GM18505 (cell line): ENCODE measurements around the gene GDPD5.

Experiments used
- ATAC-seq: cut with Tn5 transposase; IDR thresholded peaks from one replicate; pipeline ENCODE4 v1.9.1; 2021; ENCODE audit not compliant: unreplicated experiment
- POLR2A ChIP-seq: IDR thresholded peaks from 4 replicates; pipeline ENCODE4 v1.6.1; 2011; ENCODE audit warnings: borderline replicate concordance; ENCODE audit not compliant: insufficient read depth, insufficient read length; ENCODE audit errors: extremely low read depth

GDPD5 gene

DNA sequence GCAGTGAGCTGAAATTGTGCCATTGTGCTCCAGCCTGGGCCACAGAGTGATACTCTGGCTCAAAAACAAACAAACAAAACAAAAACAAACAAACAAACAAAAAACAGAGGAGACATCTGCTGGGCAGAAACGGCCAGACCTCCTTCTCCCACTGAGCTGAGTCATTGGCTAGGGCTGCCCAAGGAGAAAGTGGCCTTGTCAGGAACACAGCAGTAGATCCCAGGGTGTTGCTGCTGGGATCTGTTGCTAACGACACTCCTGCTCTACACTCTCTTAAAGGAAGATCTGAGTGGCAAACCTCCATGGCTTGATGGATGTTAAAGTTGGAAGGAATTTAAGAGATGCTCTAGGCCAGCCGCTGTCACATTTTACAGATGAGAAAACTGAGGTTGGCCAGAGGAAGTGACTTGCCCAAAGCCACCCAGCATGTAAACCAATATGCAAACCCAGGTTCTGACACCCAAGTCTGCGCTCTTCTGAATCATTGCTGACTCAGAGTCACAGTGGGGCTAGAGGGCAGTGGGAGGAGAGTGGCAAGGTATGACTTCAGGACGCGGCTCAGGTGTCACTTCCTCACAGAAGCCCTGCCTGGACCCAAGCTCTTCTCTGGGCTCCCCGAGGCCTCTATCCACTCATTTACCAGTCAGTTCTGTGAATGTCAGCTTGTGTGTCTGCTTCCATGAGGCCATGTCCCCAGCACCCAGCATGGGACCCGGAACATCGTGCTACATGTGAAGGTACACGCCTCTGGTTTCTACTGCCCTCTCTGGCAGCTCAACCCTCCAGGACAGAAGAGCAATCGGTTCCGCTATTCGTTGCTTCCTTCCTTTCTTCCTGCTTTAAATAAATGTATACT is 11.3 kb upstream of the GDPD5 start:
- ATAC-seq, result peak; percentile 74
- peak; percentile 81 for TF ChIP-seq POLR2A

- no peak for ATAC-seq
- no peak for TF ChIP-seq POLR2A
These were observed 9.3 kb upstream of the GDPD5 start for GRCh38 chr11:75535071-75535470.

GRCh38 chr11:75534259-75535069 is 8.7 kb upstream of the GDPD5 start:
- TF ChIP-seq POLR2A, result no peak
- no peak for ATAC-seq

DNA sequence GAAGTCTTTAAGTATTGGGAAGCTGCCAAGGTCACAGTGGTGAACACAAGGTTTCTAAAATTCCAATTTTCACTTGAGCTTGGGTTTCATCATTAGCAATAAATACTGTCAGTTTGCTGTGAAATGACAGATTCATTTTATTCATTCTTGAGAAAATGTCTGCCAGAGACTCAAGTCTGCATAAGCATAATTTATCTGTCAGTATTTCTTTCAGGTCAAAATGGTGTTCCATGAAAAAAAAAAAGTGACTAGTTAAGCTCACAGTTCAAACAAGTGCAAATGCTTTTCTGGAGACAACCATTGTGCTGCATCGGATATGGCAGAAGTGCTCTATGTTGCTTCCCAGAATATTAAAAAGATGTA is 8.1 kb upstream of the GDPD5 start:
- no peak for TF ChIP-seq POLR2A
- ATAC-seq, result no peak

DNA sequence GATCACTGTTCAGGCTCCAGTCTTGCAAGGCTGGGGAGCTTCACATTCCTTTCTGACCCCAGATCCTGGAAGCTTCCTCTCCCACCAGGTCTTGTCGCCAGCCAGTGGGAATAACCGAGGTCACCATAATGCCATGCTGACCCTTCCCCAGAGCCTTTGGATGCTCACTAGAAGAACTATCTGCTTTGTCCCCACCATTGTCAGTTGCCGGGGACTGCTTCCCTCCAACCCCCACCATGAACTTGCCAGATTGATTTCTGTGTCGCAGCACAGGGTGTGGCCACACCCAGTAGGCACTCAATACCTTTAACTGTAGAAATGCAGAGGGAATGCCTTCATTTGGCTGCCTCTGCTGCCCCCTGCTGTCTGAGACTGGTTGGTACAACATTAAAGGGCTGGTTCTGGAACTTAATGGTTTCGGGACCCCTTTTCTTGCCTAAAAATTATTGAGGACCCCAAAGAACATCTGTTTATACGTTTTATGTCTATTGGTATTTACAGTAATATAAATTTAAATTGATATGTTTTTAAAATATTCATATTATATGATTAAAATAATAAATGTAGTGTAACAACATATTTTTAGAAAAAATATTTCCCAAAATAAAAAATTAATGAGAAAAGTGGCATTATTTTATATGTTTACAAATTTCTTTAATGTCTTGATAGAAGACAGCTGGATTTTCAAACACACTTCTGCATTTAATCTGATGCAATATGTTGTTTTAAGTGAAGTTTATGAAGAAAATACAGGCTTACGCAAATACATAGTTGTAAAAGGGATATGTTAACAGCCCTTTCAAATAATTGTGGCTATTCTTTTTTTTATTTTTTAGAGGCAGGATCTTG is 6.7 kb upstream of the GDPD5 start:
- no peak for ATAC-seq

DNA sequence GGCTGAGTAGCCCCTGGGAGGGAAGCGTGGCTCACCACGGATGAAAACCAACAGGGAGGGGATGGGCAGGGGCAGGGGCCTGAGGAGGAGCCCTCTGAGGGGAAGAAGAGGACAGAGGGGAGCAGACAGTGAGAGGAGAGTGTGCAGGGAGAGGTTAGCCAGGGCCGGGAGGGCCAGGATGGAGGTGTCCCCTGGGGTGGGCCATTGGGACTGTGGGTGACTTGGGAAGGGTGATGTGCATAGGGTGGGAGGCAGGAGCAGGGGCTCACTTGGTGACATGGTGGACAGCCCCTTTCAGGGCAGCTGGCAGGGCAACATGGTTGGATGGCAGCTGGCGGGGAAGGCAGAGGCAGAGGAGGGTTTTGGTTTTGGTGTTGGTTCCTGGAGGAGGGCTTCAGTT is 5.6 kb upstream of the GDPD5 start:
- no peak for ATAC-seq
- no peak for TF ChIP-seq POLR2A

More for the DNA sequence above, 6.7 kb upstream of the GDPD5 start:
- no peak for TF ChIP-seq POLR2A

GRCh38 chr11:75530577-75530976 is 4.8 kb upstream of the GDPD5 start:
- TF ChIP-seq POLR2A, result no peak
- ATAC-seq, result no peak

GRCh38 chr11:75527938-75528735 is 2.4 kb upstream of the GDPD5 start:
- no peak for ATAC-seq
- TF ChIP-seq POLR2A, result no peak

DNA sequence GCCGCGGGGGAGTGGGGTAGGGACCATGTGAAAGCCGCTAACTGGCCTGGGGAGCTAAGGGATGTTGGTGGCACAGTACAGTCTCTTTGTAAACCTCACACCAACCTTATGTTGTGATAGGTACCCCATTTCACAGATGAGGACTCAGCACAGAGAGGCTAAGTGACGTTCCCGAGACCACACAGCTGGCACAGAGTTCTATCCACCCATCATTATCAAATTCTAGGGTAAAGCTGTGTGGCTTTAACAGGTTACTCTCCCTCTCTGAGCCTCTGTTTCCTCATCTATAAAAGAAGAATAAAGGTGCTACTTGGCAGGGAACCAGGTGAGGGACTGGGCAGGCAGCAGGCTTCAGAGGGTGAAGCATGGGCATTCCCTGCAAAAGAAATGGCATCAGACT is 1.4 kb upstream of the GDPD5 start:
- no peak for TF ChIP-seq POLR2A
- ATAC-seq, result no peak

- no peak for TF ChIP-seq POLR2A
- ATAC-seq, result no peak
These were observed 426 bp upstream of the GDPD5 start for GRCh38 chr11:75526192-75526541.

DNA sequence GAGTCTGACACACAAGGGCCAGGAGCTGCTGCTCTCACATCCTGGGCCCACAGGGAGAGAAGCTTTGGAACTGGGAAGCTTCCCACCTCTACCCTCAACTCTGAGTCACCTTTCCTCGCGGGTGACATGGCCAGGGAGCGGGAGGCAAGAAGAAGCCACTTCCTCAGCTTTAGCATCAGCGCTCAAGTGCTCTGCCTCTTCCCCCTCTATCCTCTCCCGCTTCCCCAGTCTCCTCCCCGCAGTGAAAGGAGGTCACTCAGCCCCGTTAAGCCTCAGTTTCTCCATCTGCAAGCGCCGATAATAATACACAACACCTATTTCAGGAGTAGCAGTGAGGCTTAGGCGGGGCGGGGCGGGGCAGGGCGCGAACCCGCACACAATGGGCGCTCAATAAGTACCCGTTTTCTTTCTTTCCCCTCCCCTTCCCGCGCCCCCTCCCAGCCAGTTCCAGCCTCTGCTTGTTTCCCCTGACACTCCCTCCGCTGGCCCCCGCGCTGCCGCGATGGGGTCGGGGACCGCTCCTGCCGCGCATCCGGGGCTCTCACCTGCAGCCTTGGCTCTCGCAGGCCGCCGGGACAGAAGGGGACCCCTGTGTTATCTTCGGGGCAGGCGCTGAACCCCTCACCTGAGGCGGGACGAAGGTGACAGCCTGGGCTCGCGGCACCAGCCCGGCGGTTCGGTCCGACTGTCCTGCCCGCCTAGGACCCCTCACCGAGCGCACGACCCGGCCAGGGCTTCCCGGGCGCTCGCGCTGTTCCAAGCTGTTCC is 892 bp downstream of the GDPD5 start:
- TF ChIP-seq POLR2A, result no peak
- peak; percentile 13 for ATAC-seq
